ENCODE data around the gene ANTXRL. TPM values are rescaled to one million over a fixed set of nuclear protein-coding genes. Genes with fewer than 3 reads are reported as not detected.

ANTXRL gene
- polyA plus RNA-seq, 1 donor from 2014 or later = not detected

- TF ChIP-seq TAF1 (IDR thresholded peaks at IDR 0.05; ENCODE audit: low read depth) (no peak), CTCF (IDR thresholded peaks at IDR 0.05; ENCODE audit: poor library complexity, severe bottlenecking) (no peak), REST (IDR thresholded peaks at IDR 0.05; ENCODE audit: borderline replicate concordance) (no peak), RAD21 (conservative IDR thresholded peaks at IDR 0.05) (no peak), POLR2AphosphoS5 (IDR thresholded peaks at IDR 0.05) (no peak), EP300 (conservative IDR thresholded peaks at IDR 0.05; ENCODE audit: poor library complexity, severe bottlenecking) (no peak), SMC3 (conservative IDR thresholded peaks at IDR 0.05; ENCODE audit: poor library complexity) (no peak), EZH2 (IDR thresholded peaks at IDR 0.05; ENCODE audit: borderline replicate concordance, insufficient read depth, low read length, poor library complexity, severe bottlenecking) (no peak), MXI1 (conservative IDR thresholded peaks at IDR 0.05; ENCODE audit: poor library complexity, severe bottlenecking) (no peak)
- Histone ChIP-seq H3K9ac (ENCODE audit: low read length) (no peak overlapping the region), H3K9me3 (ENCODE audit: low read length) (no peaks in the 10 kb centered on the region), H3F3A (ENCODE audit: insufficient read depth, low read length, poor library complexity, severe bottlenecking) (no peaks in the 10 kb centered on the region), H3K4me3 (ENCODE audit: low read length) (no peak overlapping the region), H2AFZ (ENCODE audit: low read depth, low read length) (no peak overlapping the region), H3K79me2 (replicated peaks; ENCODE audit: insufficient read depth, low read length) (no peaks in the 10 kb centered on the region), H3K27me3 (ENCODE audit: insufficient read depth, low read depth, low read length) (no peaks in the 10 kb centered on the region), H3K9me2 (ENCODE audit: insufficient read depth, low read length) (no peaks in the 10 kb centered on the region), H3K36me3 (ENCODE audit: insufficient read depth, low read length) (no peaks in the 10 kb centered on the region), H4K20me1 (ENCODE audit: insufficient read depth) (no peaks in the 10 kb centered on the region), H3K4me2 (ENCODE audit: low read length) (no peak overlapping the region), H3K27ac (ENCODE audit: low read length) (no peak overlapping the region)
Measured at GRCh38 chr10:46292573-46293023, 5.8 kb downstream of the ANTXRL start.

GRCh38 chr10:46293228-46293627 lies 6.4 kb downstream of the ANTXRL start:
- Histone ChIP-seq H3K27ac (ENCODE audit: low read length) (no peak overlapping the region), H3F3A (ENCODE audit: insufficient read depth, low read length, poor library complexity, severe bottlenecking) (no peaks in the 10 kb centered on the region), H3K27me3 (ENCODE audit: insufficient read depth, low read depth, low read length) (no peaks in the 10 kb centered on the region), H3K9me2 (ENCODE audit: insufficient read depth, low read length) (no peaks in the 10 kb centered on the region), H3K4me2 (ENCODE audit: low read length) (no peak overlapping the region), H3K4me3 (ENCODE audit: low read length) (no peak overlapping the region), H3K36me3 (ENCODE audit: insufficient read depth, low read length) (no peaks in the 10 kb centered on the region), H4K20me1 (ENCODE audit: insufficient read depth) (no peaks in the 10 kb centered on the region), H3K9me3 (ENCODE audit: low read length) (no peaks in the 10 kb centered on the region), H2AFZ (ENCODE audit: low read depth, low read length) (no peak overlapping the region), H3K9ac (ENCODE audit: low read length) (no peak overlapping the region), H3K79me2 (replicated peaks; ENCODE audit: insufficient read depth, low read length) (no peaks in the 10 kb centered on the region)
- TF ChIP-seq SMC3 (conservative IDR thresholded peaks at IDR 0.05; ENCODE audit: poor library complexity) = no peak
- TF ChIP-seq REST (IDR thresholded peaks at IDR 0.05; ENCODE audit: borderline replicate concordance) = no peak
- TF ChIP-seq TAF1 (IDR thresholded peaks at IDR 0.05; ENCODE audit: low read depth) = no peak
- TF ChIP-seq CTCF (IDR thresholded peaks at IDR 0.05; ENCODE audit: poor library complexity, severe bottlenecking) = no peak
- no peak for TF ChIP-seq EP300 (conservative IDR thresholded peaks at IDR 0.05; ENCODE audit: poor library complexity, severe bottlenecking)
- no peak for TF ChIP-seq RAD21 (conservative IDR thresholded peaks at IDR 0.05)

Data from neural cell (in vitro differentiated cells).